Stimulated activated naive CD8-positive, alpha-beta T cell treated with anti-CD3 and anti-CD28 coated beads, Interleukin-15, Interleukin-2, amounts not matched to agents 100 U/mL and 50 U/mL, for 24 hours (primary cell): ENCODE results near the gene RNF32.
"Not testable (repeated sequence)": the region's sequence is repeated elsewhere in the genome, so short reads cannot be mapped to it uniquely, and the experiment has no call there.

Source experiments
- ATAC-seq: fragments of 150-1000 bp; cut with Tn5 transposase; one replicate; pipeline ENCODE4 v1.10.0; 2021
- DNase-seq: peaks from one replicate; pipeline ENCODE4 v3.0.0; 2021

The RNF32 gene

GRCh38 chr7:156675721-156676120 lies 35.1 kb downstream of the RNF32 start:
- ATAC-seq (no peak), DNase-seq (no peak)

GRCh38 chr7:156676263-156676662 lies 35.7 kb downstream of the RNF32 start:
- no peak for DNase-seq
- no peak for ATAC-seq

GRCh38 chr7:156677374-156678054 lies 36.9 kb downstream of the RNF32 start:
- ATAC-seq: no peak

GRCh38 chr7:156680281-156680680 lies 39.7 kb downstream of the RNF32 start:
- no peak for ATAC-seq
- DNase-seq: no peak

More at GRCh38 chr7:156677374-156678054, 36.9 kb downstream of the RNF32 start:
- DNase-seq: no peak

GRCh38 chr7:156682928-156683327 lies 42.4 kb downstream of the RNF32 start:
- no peak for ATAC-seq

GRCh38 chr7:156684251-156684650 lies 43.7 kb downstream of the RNF32 start:
- ATAC-seq (no peak), DNase-seq (no peak)

More at GRCh38 chr7:156682928-156683327, 42.4 kb downstream of the RNF32 start:
- DNase-seq: no peak

- DNase-seq (no peak), ATAC-seq (no peak)
Measured at GRCh38 chr7:156684661-156685060, 44.1 kb downstream of the RNF32 start.

GRCh38 chr7:156691764-156692163 lies 51.2 kb downstream of the RNF32 start:
- ATAC-seq: no peak
- no peak for DNase-seq

GRCh38 chr7:156692849-156693248 lies 52.3 kb downstream of the RNF32 start:
- ATAC-seq (no peak), DNase-seq (no peak)

- no peak for ATAC-seq
Measured at GRCh38 chr7:156693627-156694026, 53.1 kb downstream of the RNF32 start.

GRCh38 chr7:156697283-156697682 lies 56.7 kb downstream of the RNF32 start:
- not testable (repeated sequence) for ATAC-seq, DNase-seq

More at GRCh38 chr7:156693627-156694026, 53.1 kb downstream of the RNF32 start:
- no peak for DNase-seq

GRCh38 chr7:156698512-156698911 lies 57.9 kb downstream of the RNF32 start:
- not testable (repeated sequence) for ATAC-seq, DNase-seq

- DNase-seq, ATAC-seq: not testable (repeated sequence)
Measured at GRCh38 chr7:156701787-156702186, 61.2 kb downstream of the RNF32 start.

GRCh38 chr7:156702399-156702798 lies 61.8 kb downstream of the RNF32 start:
- ATAC-seq: no peak
- no peak for DNase-seq

- DNase-seq: no peak
Measured at GRCh38 chr7:156703209-156703608, 62.6 kb downstream of the RNF32 start.

GRCh38 chr7:156703773-156704482 lies 63.4 kb downstream of the RNF32 start:
- no peak for DNase-seq
- no peak for ATAC-seq

More at GRCh38 chr7:156703209-156703608, 62.6 kb downstream of the RNF32 start:
- ATAC-seq: no peak

- no peak for DNase-seq
- no peak for ATAC-seq
Measured at GRCh38 chr7:156722043-156722826, 81.7 kb downstream of the RNF32 start.

GRCh38 chr7:156725073-156725472 lies 84.5 kb downstream of the RNF32 start:
- ATAC-seq: no peak
- DNase-seq: no peak

GRCh38 chr7:156725936-156726335 lies 85.4 kb downstream of the RNF32 start:
- DNase-seq (no peak), ATAC-seq (no peak)
